H9 (cell line): Measurements from ENCODE around the gene ZC3H12C. TPM values are rescaled to one million over a fixed set of nuclear protein-coding genes. Genes with fewer than 3 reads are reported as not detected.

Source experiments
- DNase-seq: peaks from one replicate; pipeline ENCODE4 v3.0.0-alpha.2; 2017
- H2AFZ ChIP-seq: one replicate; pipeline ENCODE4 v1.6.1; 2013; ENCODE audit warnings: mild to moderate bottlenecking, low read length, control low read depth, moderate library complexity
- H2AK5ac ChIP-seq: 2 replicates; pipeline ENCODE4 v1.6.1; 2013; ENCODE audit warnings: low read length, control low read depth, mixed read lengths; ENCODE audit not compliant: insufficient read length
- H2BK120ac ChIP-seq: one replicate; pipeline ENCODE4 v1.6.1; 2013; ENCODE audit warnings: low read depth, mild to moderate bottlenecking, low read length, control low read depth, inconsistent platforms; ENCODE audit not compliant: poor library complexity, severe bottlenecking
- H2BK12ac ChIP-seq: 2 replicates; pipeline ENCODE4 v1.6.1; 2013; ENCODE audit warnings: low read length, control low read depth, mixed read lengths, low read depth; ENCODE audit not compliant: insufficient read length
- H2BK15ac ChIP-seq: 2 replicates; pipeline ENCODE4 v1.6.1; 2013; ENCODE audit warnings: low read depth, low read length, control low read depth
- H2BK20ac ChIP-seq: one replicate; pipeline ENCODE4 v1.6.1; 2013; ENCODE audit warnings: low read depth, mild to moderate bottlenecking, low read length, control low read depth, inconsistent platforms; ENCODE audit not compliant: poor library complexity, severe bottlenecking
- H2BK5ac ChIP-seq: 2 replicates; pipeline ENCODE4 v1.6.1; 2013; ENCODE audit warnings: low read length, control low read depth, mixed read lengths; ENCODE audit not compliant: insufficient read length
- H3K14ac ChIP-seq: 2 replicates; pipeline ENCODE4 v1.6.1; 2013; ENCODE audit warnings: low read length, control low read depth; ENCODE audit not compliant: insufficient read depth
- H3K18ac ChIP-seq: 2 replicates; pipeline ENCODE4 v1.6.1; 2013; ENCODE audit warnings: low read depth, mild to moderate bottlenecking, mixed read lengths, low read length, control low read depth; ENCODE audit not compliant: insufficient read length
- H3K23ac ChIP-seq: 2 replicates; pipeline ENCODE4 v1.6.1; 2013; ENCODE audit warnings: low read length, control low read depth, mixed read lengths, low read depth; ENCODE audit not compliant: insufficient read length
- H3K23me2 ChIP-seq: 2 replicates; pipeline ENCODE4 v1.6.1; 2013; ENCODE audit warnings: low read depth, mild to moderate bottlenecking, mixed read lengths, low read length, control low read depth; ENCODE audit not compliant: insufficient read length, poor library complexity, severe bottlenecking
- H3K27ac ChIP-seq: 2 replicates; pipeline ENCODE4 v1.5.1; 2013; ENCODE audit warnings: low read length, control low read depth, mixed read lengths, low read depth; ENCODE audit not compliant: insufficient read length
- H3K27me3 ChIP-seq: 2 replicates; pipeline ENCODE4 v1.6.1; 2013; ENCODE audit warnings: low read length, control low read depth, inconsistent platforms; ENCODE audit not compliant: insufficient read depth
- H3K4ac ChIP-seq: 2 replicates; pipeline ENCODE4 v1.6.1; 2013; ENCODE audit warnings: low read depth, mild to moderate bottlenecking, control low read depth, inconsistent platforms, low read length, moderate library complexity
- H3K4me1 ChIP-seq: 2 replicates; pipeline ENCODE4 v1.6.1; 2013; ENCODE audit warnings: low read length, control low read depth, inconsistent platforms; ENCODE audit not compliant: insufficient read depth
- H3K4me2 ChIP-seq: 2 replicates; pipeline ENCODE4 v1.6.1; 2013; ENCODE audit warnings: low read length, control low read depth, mixed read lengths; ENCODE audit not compliant: insufficient read length, insufficient read depth
- H3K56ac ChIP-seq: 2 replicates; pipeline ENCODE4 v1.6.1; 2013; ENCODE audit warnings: low read depth, mild to moderate bottlenecking, mixed read lengths, low read length, control low read depth; ENCODE audit not compliant: insufficient read length
- H3K79me1 ChIP-seq: 2 replicates; pipeline ENCODE4 v1.6.1; 2013; ENCODE audit warnings: low read depth, mild to moderate bottlenecking, moderate library complexity, low read length, control low read depth, inconsistent platforms; ENCODE audit not compliant: insufficient read depth, poor library complexity, severe bottlenecking
- H3K79me2 ChIP-seq: 2 replicates; pipeline ENCODE4 v1.6.1; 2013; ENCODE audit warnings: low read length, control low read depth, inconsistent platforms; ENCODE audit not compliant: insufficient read depth
- H3K9ac ChIP-seq: 2 replicates; pipeline ENCODE4 v1.6.1; 2013; ENCODE audit warnings: low read length, control low read depth, mixed read lengths; ENCODE audit not compliant: insufficient read length; ENCODE audit errors: extremely low read depth
- H3K9me3 ChIP-seq: one replicate; pipeline ENCODE4 v1.6.1; 2013; ENCODE audit warnings: low read depth, low read length, inconsistent platforms; ENCODE audit not compliant: control insufficient read depth
- H3T11ph ChIP-seq: one replicate; pipeline ENCODE4 v1.6.1; 2013; ENCODE audit warnings: mild to moderate bottlenecking, low read length, control low read depth, inconsistent platforms
- H4K20me1 ChIP-seq: one replicate; pipeline ENCODE4 v1.6.1; 2013; ENCODE audit not compliant: control insufficient read depth, insufficient read length, insufficient read depth
- H4K5ac ChIP-seq: 2 replicates; pipeline ENCODE4 v1.6.1; 2013; ENCODE audit warnings: low read depth, mild to moderate bottlenecking, mixed read lengths, low read length, control low read depth; ENCODE audit not compliant: insufficient read length
- H4K8ac ChIP-seq: replicated peaks from 2 replicates; pipeline ENCODE4 v1.6.1; 2013; ENCODE audit warnings: low read length, control low read depth, mixed read lengths, low read depth; ENCODE audit not compliant: insufficient read length
- H4K91ac ChIP-seq: 2 replicates; pipeline ENCODE4 v1.6.1; 2013; ENCODE audit warnings: low read depth, mild to moderate bottlenecking, moderate library complexity, mixed read lengths, low read length, control low read depth; ENCODE audit not compliant: insufficient read length
- H3K27ac Mint-ChIP-seq, 3 experiments: 2 replicates in 2 of 3; 3 replicates in 1 of 3; pipeline ENCODE4 v1.8.0; 2020 to 2021; ENCODE audit warnings: mixed read lengths in 3 of 3, mild to moderate bottlenecking in 1 of 3, moderate library complexity in 1 of 3
- H3K27me3 Mint-ChIP-seq: 2 replicates; pipeline ENCODE4 v1.8.0; 2021; ENCODE audit warnings: low read depth, mild to moderate bottlenecking, moderate library complexity, mixed read lengths
- H3K36me3 Mint-ChIP-seq, 3 experiments: 2 replicates in 2 of 3; 3 replicates in 1 of 3; pipeline ENCODE4 v1.8.0; 2020 to 2021; ENCODE audit warnings: low read depth in 3 of 3, mixed read lengths in 3 of 3; ENCODE audit not compliant: insufficient read depth in 1 of 3
- H3K4me1 Mint-ChIP-seq, 2 experiments: 2 replicates each; pipeline ENCODE4 v1.8.0; 2020; ENCODE audit warnings: mixed read lengths in 2 of 2
- H3K4me3 Mint-ChIP-seq, 2 experiments: 2 replicates in 1 of 2; 3 replicates in 1 of 2; pipeline ENCODE4 v1.8.0; 2020 to 2021; ENCODE audit warnings: mild to moderate bottlenecking in 2 of 2, mixed read lengths in 2 of 2, moderate library complexity in 1 of 2
- H3K9me3 Mint-ChIP-seq, 2 experiments: 2 replicates in 1 of 2; 3 replicates in 1 of 2; pipeline ENCODE4 v1.8.0; 2020; ENCODE audit warnings: mild to moderate bottlenecking in 2 of 2, mixed read lengths in 2 of 2, moderate library complexity in 1 of 2
- WGBS: extraction: QIAGEN DNeasy Blood & Tissue Kit; methylation state at CpG from one replicate; pipeline ENCODE4 v1.1.7; 2013; ENCODE audit warnings: missing lambda C conversion rate, low lambda C conversion rate, mixed read lengths; ENCODE audit not compliant: insufficient read length; ENCODE audit errors: extremely low coverage; 5-methylcytosine and 5-hydroxymethylcytosine counted together
- total RNA-seq: library from RNA; stranded (reverse); gene quantifications from 2 replicates; pipeline ENCODE4 v1.2.1, GENCODE V29; 2021
- TF ChIP-seq, protein P1 (sequence below): fragments of 200-600 bp; sonication (generic); conservative IDR thresholded peaks from 3 replicates; pipeline ENCODE4 v1.8.0; 2021; ENCODE audit warnings: antibody characterized with exemption, mild to moderate bottlenecking

The ZC3H12C gene
- total RNA-seq, 1 experiment from 2014 or later, result 4.8 TPM

DNA sequence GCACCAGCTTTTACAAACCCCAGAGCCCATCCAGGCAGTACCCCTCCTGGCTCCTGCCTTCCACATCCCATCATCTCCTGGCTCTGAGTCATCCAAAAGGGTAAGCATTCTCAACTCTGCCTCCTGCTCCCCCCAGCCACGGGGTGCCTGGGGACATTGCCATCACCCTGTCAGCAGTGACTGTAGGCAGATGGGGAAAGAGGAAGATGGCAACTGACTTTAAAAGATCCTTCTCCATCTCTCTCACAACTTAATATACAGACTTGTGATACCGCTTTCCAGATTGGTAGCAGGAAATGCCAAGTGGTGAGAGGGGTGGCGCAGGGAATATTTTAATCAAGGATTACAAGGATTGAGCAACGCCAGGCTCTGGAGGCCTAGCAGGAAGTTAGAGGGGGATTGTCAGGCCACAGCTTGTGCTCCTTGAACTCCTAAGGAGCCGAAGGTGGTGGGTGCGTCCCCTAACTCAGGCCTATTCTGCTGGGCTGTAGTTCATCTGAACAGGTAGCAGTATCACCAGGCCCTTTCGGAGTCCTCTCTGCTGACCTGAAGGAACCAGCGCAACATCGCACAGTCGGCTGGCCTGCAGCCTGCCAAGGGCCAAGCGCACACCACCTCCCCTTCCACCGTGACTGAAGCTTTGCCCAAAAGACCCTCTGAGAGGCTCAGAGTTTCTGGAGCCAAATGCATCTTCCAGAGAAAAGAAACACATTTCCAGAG is 83.3 kb downstream of the ZC3H12C start:
- Histone ChIP-seq H3K23ac (no peak overlapping the region), H3K27ac (no peak overlapping the region), H4K20me1 (no peaks in the 10 kb centered on the region), H3K9ac (no peak overlapping the region), H3T11ph (no peak overlapping the region), H2BK12ac (no peak overlapping the region), H3K4me2 (no peak overlapping the region), H2BK15ac (no peak overlapping the region), H3K9me3 (no peaks in the 10 kb centered on the region), H3K79me2 (no peaks in the 10 kb centered on the region), H4K8ac (no peak overlapping the region), H3K18ac (no peak overlapping the region), H2AK5ac (no peak overlapping the region), H3K27me3 (no peaks in the 10 kb centered on the region), H2BK120ac (no peak overlapping the region), H2BK20ac (no peak overlapping the region), H3K4me1 (peaks cover 19% of the 10 kb centered on the region; the same call in 1 of the 2 replicates), H2AFZ (no peak overlapping the region), H3K4ac (no peak overlapping the region), H4K91ac (no peak overlapping the region), H3K56ac (no peak overlapping the region), H3K23me2 (no peaks in the 10 kb centered on the region), H3K79me1 (no peaks in the 10 kb centered on the region), H4K5ac (no peak overlapping the region), H2BK5ac (no peak overlapping the region), H3K14ac (peak overlapping the region; percentile 44; the same call in 1 of the 2 replicates)
- TF ChIP-seq, protein P1, sequence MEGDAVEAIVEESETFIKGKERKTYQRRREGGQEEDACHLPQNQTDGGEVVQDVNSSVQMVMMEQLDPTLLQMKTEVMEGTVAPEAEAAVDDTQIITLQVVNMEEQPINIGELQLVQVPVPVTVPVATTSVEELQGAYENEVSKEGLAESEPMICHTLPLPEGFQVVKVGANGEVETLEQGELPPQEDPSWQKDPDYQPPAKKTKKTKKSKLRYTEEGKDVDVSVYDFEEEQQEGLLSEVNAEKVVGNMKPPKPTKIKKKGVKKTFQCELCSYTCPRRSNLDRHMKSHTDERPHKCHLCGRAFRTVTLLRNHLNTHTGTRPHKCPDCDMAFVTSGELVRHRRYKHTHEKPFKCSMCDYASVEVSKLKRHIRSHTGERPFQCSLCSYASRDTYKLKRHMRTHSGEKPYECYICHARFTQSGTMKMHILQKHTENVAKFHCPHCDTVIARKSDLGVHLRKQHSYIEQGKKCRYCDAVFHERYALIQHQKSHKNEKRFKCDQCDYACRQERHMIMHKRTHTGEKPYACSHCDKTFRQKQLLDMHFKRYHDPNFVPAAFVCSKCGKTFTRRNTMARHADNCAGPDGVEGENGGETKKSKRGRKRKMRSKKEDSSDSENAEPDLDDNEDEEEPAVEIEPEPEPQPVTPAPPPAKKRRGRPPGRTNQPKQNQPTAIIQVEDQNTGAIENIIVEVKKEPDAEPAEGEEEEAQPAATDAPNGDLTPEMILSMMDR, result no peak
- Mint-ChIP-seq H3K27me3 (peaks cover 3% of the 10 kb centered on the region; the same call in 1 of the 2 replicates), H3K36me3 (no peaks in the 10 kb centered on the region; a peak in 1 of 7 replicates), H3K4me1 (peaks cover 52 to 59% of the 10 kb centered on the region in 2 experiments), H3K27ac (no peak overlapping the region), H3K9me3 (no peaks in the 10 kb centered on the region), H3K4me3 (0 out of 5 replicates have a peak overlapping the region, but pooled peaks of 1 of the 2 experiments have one; percentile 52)
- DNase-seq, result no peak
- no CpG with 5 or more reads among the region's 12 CpGs for WGBS
